ENCODE data around the gene APOBEC3H. TPM values are rescaled to one million over a fixed set of nuclear protein-coding genes. Genes with fewer than 3 reads are reported as not detected.
"Not testable (repeated sequence)": the region's sequence is repeated elsewhere in the genome, so short reads cannot be mapped to it uniquely, and the experiment has no call there.

APOBEC3H gene
- total RNA-seq: 10 to 100 TPM; 10.8 to 11.0 TPM
- 11.7 TPM for polyA plus RNA-seq

GRCh38 chr22:39097098-39098020 lies at the start of gene APOBEC3H:
Gene APOBEC3H, plus strand, starts transcription at chr22:39097244. Its CDS starts 3,035 bp downstream, at chr22:39100279.
- peak in 3 of 5 donors; percentile 36 to 64 (median 37) for DNase-seq
- H3K27ac Mint-ChIP-seq: peak within 1 kb of the TSS; percentile 93 to 99 (median 96)
- peaks cover 74 to 88% (median 78%) of the 10 kb centered on the region in 3 donors for H3K4me1 Mint-ChIP-seq
- Histone ChIP-seq H3K27ac (ENCODE audit: low read depth, low read length) (peak within 1 kb of the TSS; percentile 57), H3K4me1 (ENCODE audit: insufficient read depth, low read length) (peaks cover 79% of the 10 kb centered on the region), H3K27me3 (ENCODE audit: insufficient read depth, low read length, poor library complexity, severe bottlenecking) (no peaks in the 10 kb centered on the region), H3K36me3 (ENCODE audit: insufficient read depth, low read length) (no peaks in the 10 kb centered on the region), H3K9me3 (ENCODE audit: low read length) (no peaks in the 10 kb centered on the region), H3K4me3 (ENCODE audit: low read length) (peak within 1 kb of the TSS; percentile 21)
- no peaks in the 10 kb centered on the region for H3K9me3 Mint-ChIP-seq
- ChIA-PET POLR2A (interaction anchor here (0.5 to 1.0 kb wide), 3 partner anchors 11 to 17 kb away, joined by 3 to 6 read pairs (median 3); no protein-coding TSS in a partner anchor), CTCF (interaction anchor here (2.2 kb wide), 1 partner anchor 227 kb away, joined by 4 read pairs; no protein-coding TSS in a partner anchor)
- peaks cover 0 to 2% of the 10 kb centered on the region in 2 donors for H3K27me3 Mint-ChIP-seq
- no peaks in the 10 kb centered on the region for H3K36me3 Mint-ChIP-seq
- peak within 1 kb of the TSS; percentile 67 to 87 (median 73) for H3K4me3 Mint-ChIP-seq

- H3K36me3 ChIP-seq (ENCODE audit: insufficient read depth, low read length); H3K4me1 ChIP-seq (ENCODE audit: insufficient read depth, low read length); H3K27ac ChIP-seq (ENCODE audit: low read depth, low read length); H3K9me3 ChIP-seq (ENCODE audit: low read length); H3K27me3 Mint-ChIP-seq; DNase-seq; H3K4me3 Mint-ChIP-seq; H3K9me3 Mint-ChIP-seq; POLR2A ChIA-PET; H3K27ac Mint-ChIP-seq; H3K4me3 ChIP-seq (ENCODE audit: low read length); H3K27me3 ChIP-seq (ENCODE audit: insufficient read depth, low read length, poor library complexity, severe bottlenecking): not testable (repeated sequence)
- Mint-ChIP-seq H3K4me1 (peaks cover 16 to 27% (median 18%) of the 10 kb centered on the region in 3 donors), H3K36me3 (peaks cover 0 to 28% (median 0%) of the 10 kb centered on the region in 3 donors)
- CTCF ChIA-PET: interaction anchor here (0.6 kb wide), 1 partner anchor 375 kb away, joined by 3 read pairs; no protein-coding TSS in a partner anchor
Measured at GRCh38 chr22:39049486-39049885, 47.6 kb upstream of the APOBEC3H start.

- not testable (repeated sequence) for H3K4me3 Mint-ChIP-seq
Measured at GRCh38 chr22:39051844-39052495, 45.1 kb upstream of the APOBEC3H start.

GRCh38 chr22:39055658-39056057 lies 41.4 kb upstream of the APOBEC3H start:
- Histone ChIP-seq H3K36me3 (ENCODE audit: insufficient read depth, low read length) (no peaks in the 10 kb centered on the region), H3K4me1 (ENCODE audit: insufficient read depth, low read length) (no peaks in the 10 kb centered on the region), H3K27me3 (ENCODE audit: insufficient read depth, low read length, poor library complexity, severe bottlenecking) (no peaks in the 10 kb centered on the region), H3K9me3 (ENCODE audit: low read length) (no peaks in the 10 kb centered on the region), H3K4me3 (ENCODE audit: low read length) (no peak overlapping the region), H3K27ac (ENCODE audit: low read depth, low read length) (no peak overlapping the region)
- H3K36me3 Mint-ChIP-seq: peaks cover 0 to 2% (median 2%) of the 10 kb centered on the region in 3 donors
- no peaks in the 10 kb centered on the region for H3K9me3 Mint-ChIP-seq
- no peak for DNase-seq
- ChIA-PET POLR2A (no interaction called here), CTCF (no interaction called here)
- no peak overlapping the region for H3K4me3 Mint-ChIP-seq
- no peaks in the 10 kb centered on the region for H3K27me3 Mint-ChIP-seq
- no peaks in the 10 kb centered on the region for H3K4me1 Mint-ChIP-seq
- no peak overlapping the region for H3K27ac Mint-ChIP-seq

More at GRCh38 chr22:39051844-39052495, 45.1 kb upstream of the APOBEC3H start:
- DNase-seq; H3K9me3 ChIP-seq (ENCODE audit: low read length); POLR2A ChIA-PET; H3K36me3 Mint-ChIP-seq; H3K4me1 Mint-ChIP-seq; H3K27me3 Mint-ChIP-seq; H3K27ac ChIP-seq (ENCODE audit: low read depth, low read length); H3K9me3 Mint-ChIP-seq; CTCF ChIA-PET; H3K4me3 ChIP-seq (ENCODE audit: low read length); H3K27me3 ChIP-seq (ENCODE audit: insufficient read depth, low read length, poor library complexity, severe bottlenecking); H3K36me3 ChIP-seq (ENCODE audit: insufficient read depth, low read length); H3K4me1 ChIP-seq (ENCODE audit: insufficient read depth, low read length): not testable (repeated sequence)
- peak overlapping the region in 1 of 8 donors; percentile 23 for H3K27ac Mint-ChIP-seq

- H3K4me1 ChIP-seq (ENCODE audit: insufficient read depth, low read length); H3K9me3 Mint-ChIP-seq; H3K27ac Mint-ChIP-seq; H3K9me3 ChIP-seq (ENCODE audit: low read length); CTCF ChIA-PET; H3K4me3 Mint-ChIP-seq; H3K36me3 ChIP-seq (ENCODE audit: insufficient read depth, low read length); H3K27me3 Mint-ChIP-seq; H3K36me3 Mint-ChIP-seq; H3K4me1 Mint-ChIP-seq; H3K4me3 ChIP-seq (ENCODE audit: low read length); POLR2A ChIA-PET; DNase-seq; H3K27ac ChIP-seq (ENCODE audit: low read depth, low read length); H3K27me3 ChIP-seq (ENCODE audit: insufficient read depth, low read length, poor library complexity, severe bottlenecking): not testable (repeated sequence)
Measured at GRCh38 chr22:39061290-39061689, 35.8 kb upstream of the APOBEC3H start.

GRCh38 chr22:39061951-39062350 lies 35.1 kb upstream of the APOBEC3H start:
- H3K27me3 ChIP-seq (ENCODE audit: insufficient read depth, low read length, poor library complexity, severe bottlenecking); DNase-seq; H3K36me3 Mint-ChIP-seq; CTCF ChIA-PET; H3K27ac ChIP-seq (ENCODE audit: low read depth, low read length); H3K27me3 Mint-ChIP-seq; H3K4me3 ChIP-seq (ENCODE audit: low read length); H3K4me1 Mint-ChIP-seq; H3K9me3 ChIP-seq (ENCODE audit: low read length); H3K27ac Mint-ChIP-seq; H3K4me3 Mint-ChIP-seq; H3K4me1 ChIP-seq (ENCODE audit: insufficient read depth, low read length); H3K9me3 Mint-ChIP-seq; H3K36me3 ChIP-seq (ENCODE audit: insufficient read depth, low read length); POLR2A ChIA-PET: not testable (repeated sequence)

- H3K27me3 ChIP-seq (ENCODE audit: insufficient read depth, low read length, poor library complexity, severe bottlenecking); POLR2A ChIA-PET; H3K9me3 Mint-ChIP-seq; DNase-seq; H3K4me3 ChIP-seq (ENCODE audit: low read length); H3K36me3 ChIP-seq (ENCODE audit: insufficient read depth, low read length); H3K9me3 ChIP-seq (ENCODE audit: low read length); H3K27ac ChIP-seq (ENCODE audit: low read depth, low read length); H3K36me3 Mint-ChIP-seq; H3K4me1 ChIP-seq (ENCODE audit: insufficient read depth, low read length); H3K4me3 Mint-ChIP-seq; H3K27me3 Mint-ChIP-seq: not testable (repeated sequence)
- CTCF ChIA-PET: interaction anchor here (1.0 to 1.4 kb wide), 2 partner anchors 31 to 194 kb away, joined by 3 read pairs; no protein-coding TSS in a partner anchor
- Mint-ChIP-seq H3K27ac (peak overlapping the region in 3 of 8 donors; percentile 35 to 68 (median 44)), H3K4me1 (peaks cover 3 to 14% (median 6%) of the 10 kb centered on the region in 3 donors)
Measured at GRCh38 chr22:39063904-39064303, 33.1 kb upstream of the APOBEC3H start.

Measured in CD8-positive, alpha-beta memory T cell (primary cell).